ENCODE results near the gene AKT3. TPM values are rescaled to one million over a fixed set of nuclear protein-coding genes. Genes with fewer than 3 reads are reported as not detected.

The AKT3 gene
- total RNA-seq, 3 donors from 2014 or later (not counting 1 experiment from before 2014, with no cell fraction given): 135 to 157 (median 136) TPM

DNA sequence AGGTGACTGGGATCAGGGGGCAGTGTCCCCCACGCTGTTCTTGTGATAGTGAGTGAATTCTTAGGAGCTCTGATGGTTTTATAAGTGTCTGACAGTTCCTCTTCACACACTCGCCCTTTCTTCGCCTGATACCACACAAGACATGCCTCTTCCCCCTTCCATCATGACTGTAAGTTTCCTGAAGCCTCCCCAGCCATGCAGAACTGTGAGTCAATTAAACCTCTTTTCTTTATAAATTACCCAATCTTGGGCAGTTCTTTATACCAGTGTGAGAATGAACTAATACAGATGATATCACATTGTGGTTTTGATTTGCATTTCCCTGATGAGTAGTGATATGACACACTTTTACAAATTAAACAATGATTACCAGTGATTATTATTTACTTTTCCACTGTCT, 229.9 kb downstream of the AKT3 start:
- Histone ChIP-seq H3K4me1 (ENCODE audit: control insufficient read depth, insufficient read depth, low read length) (no peaks in the 10 kb centered on the region), H3K9me3 (ENCODE audit: control insufficient read depth, insufficient read depth, low read length) (peaks cover 9% of the 10 kb centered on the region), H3K4me3 (ENCODE audit: low read length) (no peak overlapping the region), H3K36me3 (ENCODE audit: control insufficient read depth, insufficient read depth, low read length) (peaks cover 12% of the 10 kb centered on the region), H3K27ac (ENCODE audit: low read length) (no peak overlapping the region), H3K27me3 (ENCODE audit: control insufficient read depth, insufficient read depth, low read length) (no peaks in the 10 kb centered on the region)
- H3K27me3 Mint-ChIP-seq (ENCODE audit: low read depth in 2 of 2): no peaks in the 10 kb centered on the region
- peak overlapping the region in 1 of 2 donors; percentile 17 for H3K27ac Mint-ChIP-seq
- H3K4me3 Mint-ChIP-seq: no peak overlapping the region
- H3K4me1 Mint-ChIP-seq: peaks cover 16 to 42% of the 10 kb centered on the region in 2 donors
- TF ChIP-seq, protein P1, sequence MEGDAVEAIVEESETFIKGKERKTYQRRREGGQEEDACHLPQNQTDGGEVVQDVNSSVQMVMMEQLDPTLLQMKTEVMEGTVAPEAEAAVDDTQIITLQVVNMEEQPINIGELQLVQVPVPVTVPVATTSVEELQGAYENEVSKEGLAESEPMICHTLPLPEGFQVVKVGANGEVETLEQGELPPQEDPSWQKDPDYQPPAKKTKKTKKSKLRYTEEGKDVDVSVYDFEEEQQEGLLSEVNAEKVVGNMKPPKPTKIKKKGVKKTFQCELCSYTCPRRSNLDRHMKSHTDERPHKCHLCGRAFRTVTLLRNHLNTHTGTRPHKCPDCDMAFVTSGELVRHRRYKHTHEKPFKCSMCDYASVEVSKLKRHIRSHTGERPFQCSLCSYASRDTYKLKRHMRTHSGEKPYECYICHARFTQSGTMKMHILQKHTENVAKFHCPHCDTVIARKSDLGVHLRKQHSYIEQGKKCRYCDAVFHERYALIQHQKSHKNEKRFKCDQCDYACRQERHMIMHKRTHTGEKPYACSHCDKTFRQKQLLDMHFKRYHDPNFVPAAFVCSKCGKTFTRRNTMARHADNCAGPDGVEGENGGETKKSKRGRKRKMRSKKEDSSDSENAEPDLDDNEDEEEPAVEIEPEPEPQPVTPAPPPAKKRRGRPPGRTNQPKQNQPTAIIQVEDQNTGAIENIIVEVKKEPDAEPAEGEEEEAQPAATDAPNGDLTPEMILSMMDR (IDR thresholded peaks at IDR 0.05): no peak
- 69% methylated on average over 3 of the region's 3 CpGs for WGBS (ENCODE audit: insufficient coverage)
- peaks cover 7% of the 10 kb centered on the region for H3K36me3 Mint-ChIP-seq
- intact Hi-C loops (cut with micrococcal nuclease): no loop called here
- no peak for DNase-seq
- ATAC-seq: peak; percentile 22 to 74 (median 32)
- peaks cover 0 to 3% of the 10 kb centered on the region in 2 donors for H3K9me3 Mint-ChIP-seq

DNA sequence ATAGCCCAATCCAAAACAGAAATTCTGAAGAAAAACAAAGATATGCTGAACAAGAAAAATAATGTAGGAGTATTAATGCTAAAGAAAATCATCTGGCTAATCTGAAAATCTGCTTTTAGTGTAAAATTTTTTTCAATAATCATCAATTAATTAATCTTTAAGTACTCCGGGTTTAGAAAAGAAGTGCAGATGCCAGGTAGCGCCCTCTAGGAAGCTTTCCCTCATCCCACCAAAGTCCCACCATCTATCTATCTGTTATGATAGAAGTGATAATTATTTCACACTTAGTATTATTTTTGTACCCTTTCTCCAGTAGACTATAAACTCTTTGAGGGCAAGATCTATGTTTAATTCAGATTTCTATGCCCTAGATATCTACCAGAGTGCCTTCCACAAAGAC, 240.3 kb downstream of the AKT3 start:
- TF ChIP-seq, protein P1 (IDR thresholded peaks at IDR 0.05): no peak
- no CpG with 5 or more reads among the region's 2 CpGs for WGBS (ENCODE audit: insufficient coverage)
- no peak for DNase-seq
- H3K4me1 Mint-ChIP-seq: peaks cover 0 to 11% of the 10 kb centered on the region in 2 donors
- no peak overlapping the region for H3K27ac ChIP-seq (ENCODE audit: low read length)
- ATAC-seq: no peak
- no peaks in the 10 kb centered on the region for H3K27me3 ChIP-seq (ENCODE audit: control insufficient read depth, insufficient read depth, low read length)
- intact Hi-C loops (cut with micrococcal nuclease): no loop called here
- H3K36me3 ChIP-seq (ENCODE audit: control insufficient read depth, insufficient read depth, low read length): peaks cover 18% of the 10 kb centered on the region
- no peaks in the 10 kb centered on the region for H3K9me3 Mint-ChIP-seq
- no peaks in the 10 kb centered on the region for H3K9me3 ChIP-seq (ENCODE audit: control insufficient read depth, insufficient read depth, low read length)
- no peak overlapping the region for H3K4me3 Mint-ChIP-seq
- H3K27me3 Mint-ChIP-seq (ENCODE audit: low read depth in 2 of 2): no peaks in the 10 kb centered on the region
- no peak overlapping the region for H3K4me3 ChIP-seq (ENCODE audit: low read length)
- H3K27ac Mint-ChIP-seq: no peak overlapping the region
- H3K4me1 ChIP-seq (ENCODE audit: control insufficient read depth, insufficient read depth, low read length): no peaks in the 10 kb centered on the region
- peaks cover 19% of the 10 kb centered on the region for H3K36me3 Mint-ChIP-seq

DNA sequence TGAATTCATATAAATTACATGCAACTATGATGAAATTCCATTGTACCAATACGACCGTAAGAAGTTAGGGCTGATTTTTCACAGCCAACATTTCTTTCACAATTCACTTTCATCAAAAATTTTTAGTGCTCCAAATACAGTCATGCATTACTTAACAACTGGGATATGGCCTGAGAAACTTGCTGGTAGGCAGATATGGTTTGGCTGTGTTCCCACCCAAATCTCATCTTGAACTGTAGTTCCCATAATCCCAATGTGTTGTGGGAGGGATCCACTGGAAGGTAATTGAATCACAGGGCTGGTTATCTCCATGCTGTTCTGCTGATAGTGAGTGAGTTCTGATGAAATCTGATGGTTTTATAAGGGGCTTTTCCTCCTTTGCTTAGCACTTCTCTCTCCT, 244.4 kb downstream of the AKT3 start:
- 93% methylated on average over 2 of the region's 2 CpGs for WGBS (ENCODE audit: insufficient coverage)

DNA sequence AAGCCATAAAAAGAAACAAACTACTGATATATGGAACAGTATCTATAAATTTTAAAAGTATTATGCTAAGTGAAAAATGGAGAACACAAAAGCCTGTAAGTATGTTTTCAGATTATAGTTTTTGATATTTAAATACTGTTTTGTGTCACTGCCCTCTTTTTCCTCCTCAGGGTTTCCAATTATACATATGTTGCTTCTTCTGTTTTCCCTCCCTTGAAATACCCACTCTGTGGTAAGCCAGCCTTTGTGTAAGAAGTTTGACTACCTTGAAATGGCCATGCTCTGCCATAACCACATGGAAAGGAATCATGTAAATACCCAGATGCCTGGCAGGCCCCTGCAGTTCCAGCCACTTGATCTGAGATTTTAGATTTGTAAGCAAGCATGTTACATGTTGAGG, 248.3 kb downstream of the AKT3 start:
- H3K4me3 Mint-ChIP-seq: no peak overlapping the region
- TF ChIP-seq, protein P1 (IDR thresholded peaks at IDR 0.05): no peak
- ATAC-seq (no peak), DNase-seq (no peak)
- Histone ChIP-seq H3K4me3 (ENCODE audit: low read length) (no peak overlapping the region), H3K36me3 (ENCODE audit: control insufficient read depth, insufficient read depth, low read length) (no peaks in the 10 kb centered on the region), H3K4me1 (ENCODE audit: control insufficient read depth, insufficient read depth, low read length) (peaks cover 4% of the 10 kb centered on the region), H3K27ac (ENCODE audit: low read length) (no peak overlapping the region), H3K27me3 (ENCODE audit: control insufficient read depth, insufficient read depth, low read length) (no peaks in the 10 kb centered on the region), H3K9me3 (ENCODE audit: control insufficient read depth, insufficient read depth, low read length) (peaks cover 3% of the 10 kb centered on the region)
- H3K27ac Mint-ChIP-seq: no peak overlapping the region
- peaks cover 21% of the 10 kb centered on the region for H3K36me3 Mint-ChIP-seq
- peaks cover 19 to 34% of the 10 kb centered on the region in 2 donors for H3K4me1 Mint-ChIP-seq
- H3K27me3 Mint-ChIP-seq (ENCODE audit: low read depth in 2 of 2): no peaks in the 10 kb centered on the region
- peaks cover 0 to 2% of the 10 kb centered on the region in 2 donors for H3K9me3 Mint-ChIP-seq
- intact Hi-C loops (cut with micrococcal nuclease): no loop called here

More for the DNA sequence above, 244.4 kb downstream of the AKT3 start:
- H3K36me3 ChIP-seq (ENCODE audit: control insufficient read depth, insufficient read depth, low read length): peaks cover 6% of the 10 kb centered on the region
- H3K4me3 ChIP-seq (ENCODE audit: low read length): no peak overlapping the region
- Mint-ChIP-seq H3K27ac (no peak overlapping the region), H3K27me3 (ENCODE audit: low read depth in 2 of 2) (no peaks in the 10 kb centered on the region), H3K9me3 (peaks cover 0 to 2% of the 10 kb centered on the region in 2 donors), H3K4me3 (no peak overlapping the region), H3K36me3 (peaks cover 27% of the 10 kb centered on the region), H3K4me1 (peaks cover 0 to 24% of the 10 kb centered on the region in 2 donors)
- TF ChIP-seq, protein P1 (IDR thresholded peaks at IDR 0.05): no peak
- intact Hi-C loops (cut with micrococcal nuclease): no loop called here
- peaks cover 3% of the 10 kb centered on the region for H3K9me3 ChIP-seq (ENCODE audit: control insufficient read depth, insufficient read depth, low read length)
- DNase-seq: no peak
- H3K27me3 ChIP-seq (ENCODE audit: control insufficient read depth, insufficient read depth, low read length): no peaks in the 10 kb centered on the region
- ATAC-seq: no peak
- H3K27ac ChIP-seq (ENCODE audit: low read length): no peak overlapping the region
- no peaks in the 10 kb centered on the region for H3K4me1 ChIP-seq (ENCODE audit: control insufficient read depth, insufficient read depth, low read length)
